Keratinocyte (primary cell): ENCODE data around the gene MRPS5. TPM values are rescaled to one million over a fixed set of nuclear protein-coding genes. Genes with fewer than 3 reads are reported as not detected.

Source experiments
- DNase-seq: peaks from one replicate; pipeline ENCODE4 v3.0.0-alpha.2; 2011; ENCODE audit warnings: low read depth, missing footprints, low spot score
- FAIRE-seq: peaks from 2 replicates; lab custom pipeline; 2011; peaks lifted over from hg19 to GRCh38; lab: Jason Lieb, UNC
- H2AFZ ChIP-seq: 2 replicates; pipeline ENCODE4 v1.6.0; 2012; ENCODE audit warnings: low read length, control low read depth, inconsistent platforms; ENCODE audit not compliant: control insufficient read depth
- H3K27ac ChIP-seq: 2 replicates; pipeline ENCODE4 v1.5.1; 2011; ENCODE audit warnings: low read length; ENCODE audit not compliant: control insufficient read depth, insufficient read depth
- H3K27me3 ChIP-seq: 3 replicates; pipeline ENCODE4 v1.6.0; 2011; ENCODE audit warnings: low read length; ENCODE audit not compliant: control insufficient read depth, insufficient read depth; ENCODE audit errors: extremely low read depth
- H3K36me3 ChIP-seq, 2 experiments: 2 replicates in 1 of 2; 3 replicates in 1 of 2; pipeline ENCODE4 v1.5.1; 2011; ENCODE audit warnings: low read length in 2 of 2, mild to moderate bottlenecking in 1 of 2; ENCODE audit not compliant: control insufficient read depth in 2 of 2, insufficient read depth in 2 of 2; ENCODE audit errors: extremely low read depth in 1 of 2
- H3K4me1 ChIP-seq: 3 replicates; pipeline ENCODE4 v1.5.1; 2011; ENCODE audit warnings: low read length; ENCODE audit not compliant: control insufficient read depth, insufficient read depth; ENCODE audit errors: extremely low read depth
- H3K4me2 ChIP-seq: 3 replicates; pipeline ENCODE4 v1.6.0; 2011; ENCODE audit warnings: low read depth, low read length; ENCODE audit not compliant: control insufficient read depth, insufficient read depth; ENCODE audit errors: extremely low read depth
- H3K4me3 ChIP-seq, 3 experiments: fragments of 200-600 bp in 1 of 3; sonication (generic) in 1 of 3; 2 replicates in 2 of 3; 3 replicates in 1 of 3; pipeline ENCODE4 v1.5.1; 2011 to 2016; ENCODE audit warnings: low read length in 3 of 3, mild to moderate bottlenecking in 3 of 3, control low read depth in 2 of 3, inconsistent platforms in 1 of 3, low read depth in 1 of 3, mixed read lengths in 1 of 3, mixed run types in 1 of 3, moderate library complexity in 1 of 3; ENCODE audit not compliant: control insufficient read depth in 2 of 3, insufficient read depth in 2 of 3; ENCODE audit errors: extremely low read depth in 1 of 3
- H3K79me2 ChIP-seq: 2 replicates; pipeline ENCODE4 v1.6.0; 2012; ENCODE audit warnings: low read length; ENCODE audit not compliant: control insufficient read depth, insufficient read depth
- H3K9ac ChIP-seq: 3 replicates; pipeline ENCODE4 v1.6.0; 2011; ENCODE audit warnings: low read length; ENCODE audit not compliant: control insufficient read depth, insufficient read depth; ENCODE audit errors: extremely low read depth
- H3K9me1 ChIP-seq: 3 replicates; pipeline ENCODE4 v1.6.0; 2011; ENCODE audit warnings: low read length; ENCODE audit not compliant: control insufficient read depth, insufficient read depth; ENCODE audit errors: extremely low read depth
- H3K9me3 ChIP-seq: 2 replicates; pipeline ENCODE4 v1.5.1; 2012; ENCODE audit warnings: low read depth, low read length; ENCODE audit not compliant: control insufficient read depth
- H4K20me1 ChIP-seq: 3 replicates; pipeline ENCODE4 v1.6.0; 2011; ENCODE audit warnings: low read length; ENCODE audit not compliant: control insufficient read depth, insufficient read depth; ENCODE audit errors: extremely low read depth
- EZH2 ChIP-seq: IDR thresholded peaks from one replicate; pipeline ENCODE4 v1.6.1; 2012; ENCODE audit warnings: inconsistent platforms, mild to moderate bottlenecking, low read length, moderate library complexity
- dilution Hi-C: fragments of 300-500 bp; cut with MboI; formaldehyde crosslinking; loops from one replicate; pipeline ENCODE4 v1.7.0; 2020; ENCODE audit warnings: low sequenced_read_pairs; ENCODE audit not compliant: extremely low pct_ligation_motif_present
- polyA plus RNA-seq, 5 experiments: library from polyadenylated mRNA; depleted of rRNA in 3 of 5; stranded (reverse) in 3 of 5; stranded (forward) in 1 of 5; unstranded in 1 of 5; fragments of >200 nt; gene quantifications; 1 replicate in 1 of 5; 2 replicates in 3 of 5; 3 replicates in 1 of 5; pipeline versions ENCODE4 v1.2.1 to v1.2.3, GENCODE V29; 2011 to 2012; ENCODE audit warnings: missing spikeins in 2 of 5, low read depth in 1 of 5, low replicate concordance in 1 of 5
- TF ChIP-seq, protein P1 (sequence below), 3 experiments: IDR thresholded peaks in 1 of 3; conservative IDR thresholded peaks in 1 of 3; optimal IDR thresholded peaks in 1 of 3; 2 replicates in 2 of 3; 3 replicates in 1 of 3; pipeline versions ENCODE3 to v1.5.1; 2011; ENCODE audit warnings: low read length in 3 of 3, mild to moderate bottlenecking in 3 of 3, moderate library complexity in 2 of 3, control low read depth in 1 of 3, inconsistent platforms in 1 of 3; ENCODE audit not compliant: insufficient read depth in 2 of 3; ENCODE audit errors: extremely low read depth in 1 of 3

The MRPS5 gene
- polyA plus RNA-seq, 1 donor (not counting 4 experiments of a cell fraction or from before 2014, with no cell fraction given), result 64.9 TPM

DNA sequence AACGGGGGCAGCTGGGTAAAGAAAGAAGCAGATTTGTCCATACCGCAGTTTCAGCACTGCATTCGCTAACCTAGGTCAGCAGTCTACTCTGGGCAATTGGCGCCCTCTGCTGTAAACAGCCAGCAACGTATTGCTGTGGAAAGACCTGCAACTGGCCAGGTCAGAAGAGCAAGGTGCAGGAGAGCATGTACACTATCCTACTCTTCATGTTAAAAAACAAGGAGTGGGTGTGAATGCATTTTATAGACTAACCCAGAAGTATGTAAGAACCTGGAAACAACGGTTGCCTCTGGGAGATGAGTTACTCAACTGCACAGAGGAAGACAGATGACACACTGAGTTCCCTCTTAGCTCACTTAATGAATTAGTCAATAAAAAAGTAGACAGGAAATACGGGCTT is 6.2 kb downstream of the MRPS5 start:
- Histone ChIP-seq H3K9ac (no peak overlapping the region), H3K79me2 (peaks cover 28% of the 10 kb centered on the region), H3K9me1 (no peaks in the 10 kb centered on the region), H3K27ac (no peak overlapping the region), H3K9me3 (no peaks in the 10 kb centered on the region), H3K27me3 (no peaks in the 10 kb centered on the region), H3K4me2 (no peak overlapping the region), H2AFZ (no peak overlapping the region), H3K36me3 (peaks cover 11 to 16% of the 10 kb centered on the region in 2 experiments), H4K20me1 (no peaks in the 10 kb centered on the region), H3K4me1 (peaks cover 7% of the 10 kb centered on the region), H3K4me3 (no peak overlapping the region)
- FAIRE-seq (peak; percentile 74), DNase-seq (peak; percentile 28)
- dilution Hi-C loops, result no loop called here
- no peak for TF ChIP-seq EZH2
- TF ChIP-seq, protein P1, sequence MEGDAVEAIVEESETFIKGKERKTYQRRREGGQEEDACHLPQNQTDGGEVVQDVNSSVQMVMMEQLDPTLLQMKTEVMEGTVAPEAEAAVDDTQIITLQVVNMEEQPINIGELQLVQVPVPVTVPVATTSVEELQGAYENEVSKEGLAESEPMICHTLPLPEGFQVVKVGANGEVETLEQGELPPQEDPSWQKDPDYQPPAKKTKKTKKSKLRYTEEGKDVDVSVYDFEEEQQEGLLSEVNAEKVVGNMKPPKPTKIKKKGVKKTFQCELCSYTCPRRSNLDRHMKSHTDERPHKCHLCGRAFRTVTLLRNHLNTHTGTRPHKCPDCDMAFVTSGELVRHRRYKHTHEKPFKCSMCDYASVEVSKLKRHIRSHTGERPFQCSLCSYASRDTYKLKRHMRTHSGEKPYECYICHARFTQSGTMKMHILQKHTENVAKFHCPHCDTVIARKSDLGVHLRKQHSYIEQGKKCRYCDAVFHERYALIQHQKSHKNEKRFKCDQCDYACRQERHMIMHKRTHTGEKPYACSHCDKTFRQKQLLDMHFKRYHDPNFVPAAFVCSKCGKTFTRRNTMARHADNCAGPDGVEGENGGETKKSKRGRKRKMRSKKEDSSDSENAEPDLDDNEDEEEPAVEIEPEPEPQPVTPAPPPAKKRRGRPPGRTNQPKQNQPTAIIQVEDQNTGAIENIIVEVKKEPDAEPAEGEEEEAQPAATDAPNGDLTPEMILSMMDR (optimal IDR thresholded peaks at IDR 0.05 in 1 of 3, IDR thresholded peaks at IDR 0.05 in 1 of 3, conservative IDR thresholded peaks at IDR 0.05 in 1 of 3; ENCODE audit: extremely low read depth in 1 of 3, insufficient read depth in 2 of 3, low read length in 3 of 3), result peak; percentile 83 to 94 (median 84)

DNA sequence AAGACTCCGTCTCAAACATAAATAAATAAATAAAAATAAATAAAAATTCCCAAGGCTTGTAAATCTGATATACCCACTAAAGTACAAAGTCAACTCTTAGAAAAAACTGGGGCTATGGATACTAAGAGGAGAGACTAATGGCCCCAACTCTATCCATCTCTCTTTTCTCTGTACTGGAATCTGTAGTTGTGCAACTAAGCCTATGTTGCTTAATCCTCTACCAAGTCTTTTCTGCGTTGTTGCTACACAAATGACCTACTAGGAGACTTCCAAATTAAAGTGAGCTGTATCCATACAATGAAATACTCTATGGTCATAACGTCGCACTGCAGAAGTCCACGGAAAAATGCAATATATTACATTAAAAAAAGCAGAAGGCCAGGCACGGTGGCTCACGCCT is 8.1 kb downstream of the MRPS5 start:
- Histone ChIP-seq H3K4me2 (no peak overlapping the region), H3K9me3 (no peaks in the 10 kb centered on the region), H3K9me1 (no peaks in the 10 kb centered on the region), H3K36me3 (peaks cover 16% of the 10 kb centered on the region in 2 experiments), H2AFZ (no peak overlapping the region), H3K4me1 (no peaks in the 10 kb centered on the region), H3K4me3 (no peak overlapping the region), H3K27me3 (no peaks in the 10 kb centered on the region), H3K79me2 (peaks cover 9% of the 10 kb centered on the region), H4K20me1 (no peaks in the 10 kb centered on the region), H3K9ac (no peak overlapping the region), H3K27ac (no peak overlapping the region)
- FAIRE-seq, result no peak
- dilution Hi-C loops, result no loop called here
- DNase-seq, result no peak
- TF ChIP-seq, protein P1 (optimal IDR thresholded peaks at IDR 0.05 in 1 of 3, IDR thresholded peaks at IDR 0.05 in 1 of 3, conservative IDR thresholded peaks at IDR 0.05 in 1 of 3; ENCODE audit: extremely low read depth in 1 of 3, insufficient read depth in 2 of 3, low read length in 3 of 3), result no peak
- no peak for TF ChIP-seq EZH2
